Measurements from ENCODE around the gene C9. TPM values are rescaled to one million over a fixed set of nuclear protein-coding genes. Genes with fewer than 3 reads are reported as not detected.
"Not testable (repeated sequence)": the region's sequence is repeated elsewhere in the genome, so short reads cannot be mapped to it uniquely, and the experiment has no call there.

Gene C9
- total RNA-seq, 2 experiments from 2014 or later = not detected

DNA sequence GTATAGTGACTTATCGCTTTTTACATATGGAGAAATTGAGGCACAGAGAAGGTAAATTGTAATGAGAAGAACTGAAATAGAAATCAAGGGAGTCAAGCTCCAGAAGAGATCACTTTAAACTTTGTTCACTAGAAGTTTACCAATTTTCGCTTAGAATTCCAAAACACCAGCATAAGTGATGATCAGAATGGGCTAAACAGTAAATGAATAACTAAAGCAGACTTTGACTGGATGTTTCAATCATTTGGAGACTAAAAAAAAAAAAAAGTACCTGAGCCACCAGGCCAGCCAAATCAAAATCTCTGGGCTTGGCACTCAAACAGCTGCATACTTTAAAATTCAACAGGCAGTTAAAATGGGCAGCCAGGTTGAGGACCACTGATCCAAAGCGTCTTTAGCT, 106.7 kb downstream of the C9 start:
- ATAC-seq (no peak), DNase-seq (no peak)
- Mint-ChIP-seq H3K4me1 (peaks cover 14% of the 10 kb centered on the region), H3K36me3 (peaks cover 2% of the 10 kb centered on the region), H3K9me3 (ENCODE audit: low read depth) (no peaks in the 10 kb centered on the region), H3K4me3 (no peak overlapping the region), H3K27me3 (no peaks in the 10 kb centered on the region), H3K27ac (no peak overlapping the region)
- CTCF ChIA-PET = interaction anchor here (3.9 kb wide), 1 partner anchor 40 kb away, joined by 17 read pairs; no protein-coding TSS in a partner anchor

- Mint-ChIP-seq H3K36me3 (peaks cover 2% of the 10 kb centered on the region), H3K27ac (peak overlapping the region; percentile 49), H3K27me3 (no peaks in the 10 kb centered on the region), H3K4me3 (peak overlapping the region; percentile 63), H3K9me3 (ENCODE audit: low read depth) (no peaks in the 10 kb centered on the region), H3K4me1 (peaks cover 14% of the 10 kb centered on the region)
- CTCF ChIA-PET = interaction anchor here (3.9 kb wide), 1 partner anchor 39 kb away, joined by 17 read pairs; no protein-coding TSS in a partner anchor
- ATAC-seq = peak; percentile 51
- no peak for DNase-seq
Measured at GRCh38 chr5:39256477-39257235, 107.6 kb downstream of the C9 start.

DNA sequence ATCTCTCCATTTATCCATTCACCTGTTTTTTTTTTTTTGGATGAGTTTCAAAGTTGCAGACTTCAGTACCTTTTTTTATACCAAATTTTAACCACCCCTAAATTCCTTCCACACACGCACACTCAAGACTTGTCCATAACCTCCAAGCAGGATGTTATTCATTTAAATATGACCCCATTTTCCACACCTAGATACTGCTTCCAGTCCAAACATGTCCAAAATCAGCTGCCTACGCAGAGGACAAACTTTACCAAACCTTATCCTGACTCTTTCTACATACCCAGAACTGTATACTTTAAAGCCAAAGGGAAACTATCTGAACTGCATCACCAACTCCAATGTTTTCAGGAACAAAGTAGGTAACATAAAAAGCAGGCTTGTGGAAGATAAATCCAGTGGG, 108.9 kb downstream of the C9 start:
- H3K36me3 Mint-ChIP-seq = peaks cover 3% of the 10 kb centered on the region
- ATAC-seq (no peak), DNase-seq (no peak)
- H3K27me3 Mint-ChIP-seq = no peaks in the 10 kb centered on the region
- no peak overlapping the region for H3K4me3 Mint-ChIP-seq
- H3K9me3 Mint-ChIP-seq (ENCODE audit: low read depth) = peaks cover 3% of the 10 kb centered on the region
- H3K27ac Mint-ChIP-seq = no peak overlapping the region
- H3K4me1 Mint-ChIP-seq = peaks cover 14% of the 10 kb centered on the region
- CTCF ChIA-PET = interaction anchor here (1.0 to 1.6 kb wide), 3 partner anchors 15 to 43 kb away, joined by 3 to 7 read pairs (median 4); no protein-coding TSS in a partner anchor

GRCh38 chr5:39254671-39255070, 109.6 kb downstream of the C9 start:
- Mint-ChIP-seq H3K36me3 (peaks cover 10% of the 10 kb centered on the region), H3K27ac (no peak overlapping the region), H3K27me3 (no peaks in the 10 kb centered on the region), H3K9me3 (ENCODE audit: low read depth) (peaks cover 7% of the 10 kb centered on the region), H3K4me1 (peaks cover 14% of the 10 kb centered on the region), H3K4me3 (no peak overlapping the region)
- no peak for DNase-seq
- CTCF ChIA-PET = interaction anchor here (1.0 to 1.6 kb wide), 3 partner anchors 16 to 42 kb away, joined by 3 to 7 read pairs (median 4); no protein-coding TSS in a partner anchor
- ATAC-seq = no peak

DNA sequence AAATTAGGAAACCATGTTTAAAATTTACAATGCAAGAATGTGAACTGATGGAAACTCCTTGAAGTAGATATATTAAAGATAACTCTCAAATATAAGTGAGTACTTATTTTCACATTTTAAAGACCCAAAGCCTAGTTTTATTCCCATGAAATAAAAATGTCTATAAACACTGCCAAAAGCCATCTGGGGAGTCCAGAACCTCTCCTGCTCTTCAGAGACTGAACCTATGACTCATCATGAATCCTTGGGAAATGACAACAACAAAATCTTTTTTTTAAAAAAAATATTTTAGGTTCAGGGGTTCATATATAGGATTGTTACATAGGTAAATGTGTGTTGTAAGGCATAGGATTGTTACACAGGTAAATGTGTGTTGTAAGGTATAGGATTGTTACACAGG, 111.1 kb downstream of the C9 start:
- no peaks in the 10 kb centered on the region for H3K27me3 Mint-ChIP-seq
- no peak overlapping the region for H3K4me3 Mint-ChIP-seq
- DNase-seq = no peak
- H3K36me3 Mint-ChIP-seq = peaks cover 14% of the 10 kb centered on the region
- H3K4me1 Mint-ChIP-seq = peaks cover 14% of the 10 kb centered on the region
- peaks cover 10% of the 10 kb centered on the region for H3K9me3 Mint-ChIP-seq (ENCODE audit: low read depth)
- CTCF ChIA-PET = interaction anchor here (0.6 kb wide), 1 partner anchor 17 kb away, joined by 3 read pairs; no protein-coding TSS in a partner anchor
- no peak overlapping the region for H3K27ac Mint-ChIP-seq
- ATAC-seq = no peak

DNA sequence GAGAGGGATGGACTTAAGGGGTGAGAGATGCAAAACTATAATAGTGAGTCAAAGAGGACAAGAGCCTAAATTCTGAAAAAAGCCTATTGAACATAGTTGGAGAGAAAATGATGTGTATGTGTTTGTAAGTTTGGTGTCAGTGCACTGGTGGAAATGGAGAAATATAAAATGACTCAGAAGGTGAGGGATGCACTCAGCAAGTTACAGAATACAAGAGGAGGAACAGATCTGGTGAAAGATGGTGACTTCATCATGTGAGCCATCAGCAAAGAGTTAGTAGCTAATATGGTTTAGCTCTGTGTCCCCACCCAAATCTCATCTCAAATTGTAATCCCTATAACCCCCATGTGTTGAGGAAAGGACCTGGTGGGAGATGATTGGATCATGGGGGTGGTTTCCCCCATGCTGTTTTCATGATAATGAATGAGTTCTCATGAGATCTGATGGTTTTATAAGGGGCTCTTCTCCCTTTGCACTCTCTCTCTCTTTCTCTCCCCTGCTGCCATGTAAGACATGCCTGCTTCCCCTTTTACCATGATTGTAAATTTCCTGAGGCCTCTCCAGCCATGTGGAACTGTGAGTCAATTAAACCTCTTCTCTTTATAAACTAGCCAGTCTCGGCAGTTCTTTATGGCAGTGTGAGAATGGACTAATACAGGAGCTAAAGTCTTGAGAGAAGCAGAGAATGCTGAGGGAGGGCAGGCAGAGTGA, 114.6 kb downstream of the C9 start:
- Mint-ChIP-seq H3K4me3 (no peak overlapping the region), H3K36me3 (peaks cover 18% of the 10 kb centered on the region), H3K4me1 (no peaks in the 10 kb centered on the region), H3K27ac (no peak overlapping the region), H3K27me3 (no peaks in the 10 kb centered on the region), H3K9me3 (ENCODE audit: low read depth) (peaks cover 12% of the 10 kb centered on the region)
- ATAC-seq (no peak), DNase-seq (no peak)
- CTCF ChIA-PET = no interaction called here

- H3K36me3 Mint-ChIP-seq = peaks cover 18% of the 10 kb centered on the region
- no peaks in the 10 kb centered on the region for H3K4me1 Mint-ChIP-seq
- CTCF ChIA-PET = no interaction called here
- no peaks in the 10 kb centered on the region for H3K27me3 Mint-ChIP-seq
- no peak overlapping the region for H3K4me3 Mint-ChIP-seq
- H3K9me3 Mint-ChIP-seq (ENCODE audit: low read depth) = peaks cover 12% of the 10 kb centered on the region
- ATAC-seq (no peak), DNase-seq (no peak)
- H3K27ac Mint-ChIP-seq = no peak overlapping the region
Measured at GRCh38 chr5:39249069-39249468, 115.2 kb downstream of the C9 start.

GRCh38 chr5:39240750-39241149, 123.5 kb downstream of the C9 start:
- no peak for ATAC-seq
- peaks cover 8% of the 10 kb centered on the region for H3K4me1 Mint-ChIP-seq
- CTCF ChIA-PET = interaction anchor here (0.9 to 1.9 kb wide), 2 partner anchors 22 to 43 kb away, joined by 3 to 6 read pairs; no protein-coding TSS in a partner anchor
- H3K27me3 Mint-ChIP-seq = no peaks in the 10 kb centered on the region
- no peak overlapping the region for H3K27ac Mint-ChIP-seq
- H3K4me3 Mint-ChIP-seq = no peak overlapping the region
- no peak for DNase-seq
- peaks cover 13% of the 10 kb centered on the region for H3K36me3 Mint-ChIP-seq
- peaks cover 5% of the 10 kb centered on the region for H3K9me3 Mint-ChIP-seq (ENCODE audit: low read depth)

DNA sequence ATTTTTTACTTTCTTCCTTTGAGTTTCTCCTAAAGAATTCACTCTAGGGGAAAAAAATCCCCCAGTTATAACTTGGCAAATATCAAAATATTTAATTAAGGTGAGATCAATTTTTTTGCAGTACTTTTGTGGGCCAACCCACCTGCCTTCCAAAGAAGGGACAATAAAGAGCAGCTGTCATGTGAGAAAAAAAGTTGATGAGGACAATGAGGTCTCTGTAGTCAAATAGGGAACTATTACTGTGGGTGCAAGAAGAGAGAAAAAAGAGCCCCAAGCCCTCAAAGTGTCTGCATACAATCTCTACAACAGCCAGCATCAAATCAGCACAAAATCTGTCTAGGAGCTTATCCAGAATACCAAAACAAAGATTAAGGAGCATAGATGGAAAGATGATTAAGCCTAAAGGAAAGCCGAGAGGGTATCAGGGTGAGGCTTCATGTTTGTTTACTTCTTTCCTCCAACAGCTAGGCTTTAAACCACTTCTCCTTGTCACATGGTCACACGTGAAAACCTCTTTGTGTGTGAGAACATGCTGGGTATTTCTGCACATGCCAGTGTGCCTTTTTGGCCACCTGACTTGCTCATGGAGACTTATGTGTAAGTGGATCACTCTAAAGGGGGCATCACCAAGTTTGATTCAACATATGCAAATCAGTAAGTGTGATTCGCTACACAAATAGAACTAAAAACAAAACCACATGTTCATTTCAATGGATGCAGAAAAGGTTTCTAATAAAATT, 125.8 kb downstream of the C9 start:
- CTCF ChIA-PET = no interaction called here
- no peak for ATAC-seq
- Mint-ChIP-seq H3K9me3 (ENCODE audit: low read depth) (peaks cover 3% of the 10 kb centered on the region), H3K27me3 (no peaks in the 10 kb centered on the region), H3K36me3 (peaks cover 19% of the 10 kb centered on the region), H3K4me1 (peaks cover 8% of the 10 kb centered on the region), H3K27ac (no peak overlapping the region), H3K4me3 (no peak overlapping the region)
- no peak for DNase-seq

GRCh38 chr5:39236718-39237117, 127.6 kb downstream of the C9 start:
- no peak overlapping the region for H3K27ac Mint-ChIP-seq
- CTCF ChIA-PET = no interaction called here

DNA sequence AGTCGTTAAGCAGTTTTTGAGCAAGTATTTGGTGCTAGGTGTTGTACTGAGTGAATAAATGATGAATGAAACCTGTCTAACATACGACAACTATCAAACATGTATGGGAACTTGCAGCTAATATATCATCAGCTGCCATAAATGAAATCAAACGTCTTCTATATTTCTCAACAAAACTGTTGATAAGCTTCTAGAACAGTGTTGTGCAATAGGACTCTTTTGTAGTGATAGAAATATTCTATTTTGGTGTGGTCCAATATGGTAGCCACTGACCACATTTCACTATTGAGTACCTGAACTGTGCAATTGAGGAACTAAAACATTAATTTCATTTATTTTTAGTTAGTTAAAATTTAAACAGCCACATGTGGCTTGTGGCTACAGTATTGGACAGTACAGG, 128.6 kb downstream of the C9 start:
- Mint-ChIP-seq H3K4me1 (peaks cover 23% of the 10 kb centered on the region), H3K27ac (no peak overlapping the region), H3K36me3 (peaks cover 18% of the 10 kb centered on the region), H3K4me3 (no peak overlapping the region), H3K9me3 (ENCODE audit: low read depth) (peaks cover 1% of the 10 kb centered on the region), H3K27me3 (no peaks in the 10 kb centered on the region)
- DNase-seq = no peak
- CTCF ChIA-PET = interaction anchor here (1.1 to 3.3 kb wide), 2 partner anchors 19 to 141 kb away, joined by 3 to 16 read pairs; no protein-coding TSS in a partner anchor
- ATAC-seq = no peak

More at GRCh38 chr5:39236718-39237117, 127.6 kb downstream of the C9 start:
- Mint-ChIP-seq H3K9me3 (ENCODE audit: low read depth) (peaks cover 3% of the 10 kb centered on the region), H3K4me1 (peaks cover 16% of the 10 kb centered on the region), H3K4me3 (no peak overlapping the region), H3K27me3 (no peaks in the 10 kb centered on the region), H3K36me3 (peaks cover 20% of the 10 kb centered on the region)
- ATAC-seq (no peak), DNase-seq (no peak)

DNA sequence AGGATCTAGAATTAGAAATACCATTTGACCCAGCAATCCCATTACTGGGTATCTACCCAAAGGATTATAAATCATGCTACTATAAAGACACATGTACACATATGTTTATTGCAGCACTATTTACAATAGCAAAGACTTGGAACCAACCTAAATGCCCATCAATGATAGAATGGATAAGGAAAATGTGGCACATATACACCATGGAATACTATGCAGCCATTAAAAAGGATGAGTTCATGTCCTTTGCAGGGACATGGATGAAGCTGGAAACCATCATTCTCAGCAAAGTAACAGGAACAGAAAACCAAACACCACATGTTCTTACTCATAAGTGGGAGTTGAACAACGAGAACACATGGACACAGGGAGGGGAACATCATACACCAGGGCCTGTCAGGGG, 129.8 kb downstream of the C9 start:
- DNase-seq; ATAC-seq; H3K9me3 Mint-ChIP-seq (ENCODE audit: low read depth); H3K4me3 Mint-ChIP-seq; H3K27me3 Mint-ChIP-seq; H3K27ac Mint-ChIP-seq; H3K36me3 Mint-ChIP-seq: not testable (repeated sequence)
- peaks cover 23% of the 10 kb centered on the region for H3K4me1 Mint-ChIP-seq
- CTCF ChIA-PET = interaction anchor here (0.7 to 3.3 kb wide), 3 partner anchors 15 to 141 kb away, joined by 3 to 16 read pairs (median 3); partner anchors contain the start of gene FYB1

Measured in activated CD8-positive, alpha-beta memory T cell treated with anti-CD3 and anti-CD28 coated beads, Interleukin-2, amount 10 ng/mL, durations not matched to agents 7 days and 5 days (primary cell).